IMR-90 (cell line): Measurements from ENCODE around the gene CACNA1I. TPM values are rescaled to one million over a fixed set of nuclear protein-coding genes. Genes with fewer than 3 reads are reported as not detected.

Source experiments
- ATAC-seq: fragments of 200-7000 bp; cut with Tn5 transposase; 2 replicates; pipeline ENCODE4 v1.9.1; 2020; ENCODE audit warnings: low read depth, mild to moderate bottlenecking, moderate library complexity
- BruUV-seq: library from RNA; stranded (reverse); fragments of 400-500 nt; replicated peaks from 2 replicates; lab custom pipeline; 2021; lab: Mats Ljungman, UMichigan
- CTCF ChIA-PET: fragments of 300-600 bp; formaldehyde crosslinking; extraction: SDS; loops from one replicate; lab custom pipeline; 2021; ENCODE audit warnings: antibody characterized with exemption; lab: Yijun Ruan, JAX
- POLR2A ChIA-PET: fragments of 300-600 bp; sonication (Branson Sonifier 250); formaldehyde crosslinking; loops from one replicate; lab custom pipeline; 2022; ENCODE audit warnings: antibody characterized with exemption; ENCODE audit not compliant: unreplicated experiment; lab: Charles Lee
- DNase-seq: peaks from one replicate; pipeline ENCODE4 v3.0.0; 2013
- H2AFZ ChIP-seq: replicated peaks from 2 replicates; pipeline ENCODE3; 2013; ENCODE audit warnings: low read length, mild to moderate bottlenecking; ENCODE audit not compliant: poor library complexity
- H2AK5ac ChIP-seq: 2 replicates; pipeline ENCODE4 v1.6.1; 2013; ENCODE audit warnings: low read depth, low read length, inconsistent platforms
- H2AK9ac ChIP-seq: replicated peaks from 2 replicates; pipeline ENCODE3; 2013; ENCODE audit warnings: mild to moderate bottlenecking, low read depth, low read length, moderate library complexity; ENCODE audit not compliant: poor library complexity
- H2BK120ac ChIP-seq: 2 replicates; pipeline ENCODE4 v1.6.1; 2013; ENCODE audit warnings: low read depth, low read length, inconsistent platforms
- H2BK15ac ChIP-seq: 3 replicates; pipeline ENCODE4 v1.6.1; 2013; ENCODE audit warnings: low read depth, low read length, inconsistent platforms
- H2BK20ac ChIP-seq: 2 replicates; pipeline ENCODE4 v1.6.1; 2013; ENCODE audit warnings: low read depth, mild to moderate bottlenecking, inconsistent platforms, low read length, moderate library complexity
- H2BK5ac ChIP-seq: 2 replicates; pipeline ENCODE4 v1.6.1; 2013; ENCODE audit warnings: mild to moderate bottlenecking, low read depth, low read length, inconsistent platforms; ENCODE audit not compliant: poor library complexity, severe bottlenecking
- H3K14ac ChIP-seq: replicated peaks from 2 replicates; pipeline ENCODE4 v1.6.1; 2013; ENCODE audit warnings: low read depth, low read length, inconsistent platforms
- H3K18ac ChIP-seq: 2 replicates; pipeline ENCODE4 v1.6.1; 2013; ENCODE audit warnings: low read depth, low read length, control low read depth
- H3K23ac ChIP-seq: 2 replicates; pipeline ENCODE4 v1.6.1; 2013; ENCODE audit warnings: low read depth, low read length, inconsistent platforms
- H3K27ac ChIP-seq: 2 replicates; pipeline ENCODE4 v1.5.1; 2013; ENCODE audit warnings: mild to moderate bottlenecking, control low read depth, low read length; ENCODE audit not compliant: insufficient read depth
- H3K27me3 ChIP-seq: 2 replicates; pipeline ENCODE4 v1.6.1; 2013; ENCODE audit warnings: low read length; ENCODE audit not compliant: control insufficient read depth, insufficient read depth
- H3K36me3 ChIP-seq: 2 replicates; pipeline ENCODE4 v1.6.1; 2013; ENCODE audit warnings: low read length, mixed read lengths; ENCODE audit not compliant: control insufficient read depth, insufficient read depth
- H3K4ac ChIP-seq: 2 replicates; pipeline ENCODE4 v1.6.1; 2013; ENCODE audit warnings: low read depth, low read length, inconsistent platforms
- H3K4me1 ChIP-seq: 2 replicates; pipeline ENCODE4 v1.6.1; 2013; ENCODE audit warnings: low read length, mixed read lengths; ENCODE audit not compliant: control insufficient read depth, insufficient read depth
- H3K4me2 ChIP-seq: 2 replicates; pipeline ENCODE4 v1.6.1; 2013; ENCODE audit warnings: low read depth, mild to moderate bottlenecking, control low read depth, low read length, moderate library complexity
- H3K4me3 ChIP-seq: 2 replicates; pipeline ENCODE4 v1.5.1; 2013; ENCODE audit warnings: low read depth, mild to moderate bottlenecking, control low read depth, low read length, moderate library complexity; ENCODE audit not compliant: insufficient read depth
- H3K56ac ChIP-seq: 2 replicates; pipeline ENCODE4 v1.6.1; 2013; ENCODE audit warnings: low read length, inconsistent platforms; ENCODE audit not compliant: insufficient read depth; ENCODE audit errors: extremely low read depth
- H3K79me1 ChIP-seq, 2 experiments: 2 replicates each; pipeline ENCODE4 v1.6.1; 2013; ENCODE audit warnings: low read length in 2 of 2, inconsistent platforms in 1 of 2, low read depth in 1 of 2
- H3K9ac ChIP-seq: 2 replicates; pipeline ENCODE4 v1.6.1; 2013; ENCODE audit warnings: low read depth, low read length, control low read depth
- H3K9me1 ChIP-seq: 2 replicates; pipeline ENCODE4 v1.6.1; 2013; ENCODE audit warnings: low read length, inconsistent platforms; ENCODE audit not compliant: insufficient read depth
- H3K9me3 ChIP-seq: 2 replicates; pipeline ENCODE4 v1.6.1; 2013; ENCODE audit warnings: low read length; ENCODE audit not compliant: control insufficient read depth, insufficient read depth
- H4K20me1 ChIP-seq: 2 replicates; pipeline ENCODE4 v1.6.1; 2013; ENCODE audit warnings: low read length, inconsistent platforms; ENCODE audit not compliant: insufficient read depth
- H4K5ac ChIP-seq: 2 replicates; pipeline ENCODE4 v1.6.1; 2013; ENCODE audit warnings: mild to moderate bottlenecking, low read depth, low read length, control low read depth
- H4K8ac ChIP-seq, 2 experiments: 2 replicates each; pipeline ENCODE4 v1.6.1; 2013; ENCODE audit warnings: low read depth in 2 of 2, low read length in 2 of 2, control low read depth in 1 of 2, inconsistent platforms in 1 of 2
- H4K91ac ChIP-seq: 2 replicates; pipeline ENCODE4 v1.6.1; 2013; ENCODE audit warnings: low read depth, low read length, inconsistent platforms; ENCODE audit not compliant: insufficient read depth
- CEBPB ChIP-seq: IDR thresholded peaks from 2 replicates; pipeline ENCODE4 v1.6.1; 2012; ENCODE audit warnings: low read depth, low read length, improper control_type of control experiment
- CHD1 ChIP-seq: IDR thresholded peaks from 2 replicates; pipeline ENCODE4 v1.6.1; 2012; ENCODE audit warnings: low read depth, low read length, improper control_type of control experiment
- CTCF ChIP-seq: conservative IDR thresholded peaks from 2 replicates; pipeline ENCODE4 v1.5.1; 2012; ENCODE audit warnings: mild to moderate bottlenecking, low read depth, low read length, improper control_type of control experiment
- ELK1 ChIP-seq: fragments of 150-350 bp; IDR thresholded peaks from 2 replicates; pipeline ENCODE4 v1.6.1; 2016; ENCODE audit warnings: low read depth, mild to moderate bottlenecking, low read length, moderate library complexity, borderline replicate concordance
- FOS ChIP-seq: fragments of 150-350 bp; IDR thresholded peaks from 2 replicates; pipeline ENCODE4 v1.6.1; 2016; ENCODE audit warnings: low read depth, low read length
- MAZ ChIP-seq: IDR thresholded peaks from 2 replicates; pipeline ENCODE4 v1.6.1; 2012; ENCODE audit warnings: low read depth, mild to moderate bottlenecking, low read length, improper control_type of control experiment, moderate library complexity, borderline replicate concordance
- MXI1 ChIP-seq: IDR thresholded peaks from 2 replicates; pipeline ENCODE4 v1.6.1; 2012; ENCODE audit warnings: low read depth, mild to moderate bottlenecking, low read length, moderate library complexity, borderline replicate concordance
- NFE2L2 ChIP-seq: fragments of 150-350 bp; IDR thresholded peaks from 2 replicates; pipeline ENCODE4 v1.6.1; 2016; ENCODE audit warnings: low read depth, mild to moderate bottlenecking, low read length
- POLR2A ChIP-seq: IDR thresholded peaks from 2 replicates; pipeline ENCODE4 v1.6.1; 2012; ENCODE audit warnings: mild to moderate bottlenecking, low read depth, low read length
- RCOR1 ChIP-seq: IDR thresholded peaks from 2 replicates; pipeline ENCODE4 v1.6.1; 2012; ENCODE audit warnings: mild to moderate bottlenecking, low read length, improper control_type of control experiment; ENCODE audit not compliant: insufficient replicate concordance
- RFX5 ChIP-seq: IDR thresholded peaks from 2 replicates; pipeline ENCODE4 v1.8.0; 2012; ENCODE audit warnings: low read depth, mild to moderate bottlenecking, low read length, moderate library complexity
- SMC3 ChIP-seq: fragments of 150-350 bp; IDR thresholded peaks from 2 replicates; pipeline ENCODE4 v1.6.1; 2016; ENCODE audit warnings: low read depth, mild to moderate bottlenecking, antibody characterized with exemption, low read length, moderate library complexity
- USF2 ChIP-seq: fragments of 150-350 bp; IDR thresholded peaks from 2 replicates; pipeline ENCODE4 v1.6.1; 2017; ENCODE audit warnings: mild to moderate bottlenecking, antibody characterized with exemption, low read length, low read depth
- WGBS, 2 experiments: methylation state at CpG; one replicate each; pipeline versions ENCODE4 v1.1.5 to v1.1.7; 2013; ENCODE audit warnings: missing lambda C conversion rate in 2 of 2; ENCODE audit not compliant: insufficient read length in 1 of 2; ENCODE audit errors: extremely low coverage in 2 of 2; 5-methylcytosine and 5-hydroxymethylcytosine counted together
- dilution Hi-C: fragments of 300-500 bp; cut with HindIII; formaldehyde crosslinking; loops from one replicate; pipeline ENCODE4 v1.14.3; 2018; ENCODE audit warnings: low sequenced_read_pairs; ENCODE audit not compliant: unreplicated experiment
- in situ Hi-C: fragments of 300-500 bp; cut with MboI; formaldehyde crosslinking; loops from 3 replicates; pipeline ENCODE4 v1.14.3; 2019; ENCODE audit warnings: low sequenced_read_pairs, inconsistent platforms, mixed read lengths
- intact Hi-C: fragments of 100-400 bp; cut with micrococcal nuclease; formaldehyde crosslinking; loops from 2 replicates; pipeline ENCODE4 v1.10.0; 2022
- polyA plus RNA-seq, 3 experiments: library from polyadenylated mRNA; depleted of rRNA; stranded (reverse); fragments of >200 nt; gene quantifications; 2 replicates each; pipeline ENCODE4 v1.2.3, GENCODE V29; 2012; ENCODE audit warnings: low replicate concordance in 1 of 3
- total RNA-seq: library from RNA; depleted of rRNA; stranded (reverse); fragments of >200 nt; gene quantifications from 2 replicates; pipeline ENCODE4 v1.2.3, GENCODE V29; 2012

CACNA1I gene
- total and polyA plus RNA-seq, 2 of the 4 experiments (the other 2 are of a cell fraction), result under 0.01 to 0.02 TPM

GRCh38 chr22:39592081-39593065 lies 21.8 kb downstream of the CACNA1I start:
- peak overlapping the region; percentile 35 for H2AK9ac ChIP-seq
- H3K4me2 ChIP-seq, result peak overlapping the region; percentile 28
- 0 out of 2 replicates have a peak overlapping the region, but pooled peaks have one; percentile 70 for H2AK5ac ChIP-seq
- H3K23ac ChIP-seq, result peak overlapping the region; percentile 27; the same call in 1 of the 2 replicates
- H4K8ac ChIP-seq, result peak overlapping the region; percentile 26 to 65; a peak in 1 of 4 replicates
- no peak overlapping the region for H2BK5ac ChIP-seq
- no peak overlapping the region; the same call in 1 of the 2 replicates for H4K5ac ChIP-seq
- no peak overlapping the region for H3K18ac ChIP-seq
- no peak overlapping the region for H3K56ac ChIP-seq
- peak; percentile 99 for ATAC-seq
- no peaks in the 10 kb centered on the region for H3K36me3 ChIP-seq
- POLR2A ChIA-PET, result no interaction called here
- peaks cover 13% of the 10 kb centered on the region for H3K27me3 ChIP-seq
- peaks cover 10% of the 10 kb centered on the region for H3K4me1 ChIP-seq
- intact Hi-C loops, result no loop called here
- in situ Hi-C loops, result no loop called here
- no peak overlapping the region for H3K27ac ChIP-seq
- H3K9me3 ChIP-seq, result no peaks in the 10 kb centered on the region
- peak overlapping the region; percentile 58; the same call in 1 of the 3 replicates for H2BK15ac ChIP-seq
- peaks cover 6% of the 10 kb centered on the region; the same call in 1 of the 2 replicates for H3K9me1 ChIP-seq
- 37% methylated on average over 8 of the region's 32 CpGs; no CpG with 5 or more reads in 1 of the 2 experiments for WGBS, 2 experiments
- H2BK120ac ChIP-seq, result peak overlapping the region; percentile 72
- no TSS peak for BruUV-seq
- H3K79me1 ChIP-seq, result no peaks in the 10 kb centered on the region
- CTCF ChIA-PET, result no interaction called here
- H3K4ac ChIP-seq, result peak overlapping the region; percentile 45
- no peak overlapping the region for H3K4me3 ChIP-seq
- H4K20me1 ChIP-seq, result no peaks in the 10 kb centered on the region
- peak overlapping the region; percentile 52 for H2BK20ac ChIP-seq
- peak overlapping the region; percentile 82 for H2AFZ ChIP-seq
- dilution Hi-C loops, result no loop called here
- peak; percentile 80 for DNase-seq
- H4K91ac ChIP-seq, result peak overlapping the region; percentile 33
- no peak overlapping the region for H3K9ac ChIP-seq
- H3K14ac ChIP-seq, result peak overlapping the region; percentile 26
- TF ChIP-seq NFE2L2, result no peak
- peak; percentile 68; the same call in 1 of the 2 replicates for TF ChIP-seq MAZ
- TF ChIP-seq RCOR1, result no peak
- TF ChIP-seq CTCF, result no peak
- no peak for TF ChIP-seq SMC3
- no peak for TF ChIP-seq MXI1
- TF ChIP-seq POLR2A, result no peak
- TF ChIP-seq USF2, result no peak
- peak; percentile 54 for TF ChIP-seq FOS
- TF ChIP-seq RFX5, result no peak
- peak; percentile 89 for TF ChIP-seq CEBPB
- TF ChIP-seq ELK1, result no peak
- no peak for TF ChIP-seq CHD1
